ENCODE results near the gene EFCAB12.

DNA sequence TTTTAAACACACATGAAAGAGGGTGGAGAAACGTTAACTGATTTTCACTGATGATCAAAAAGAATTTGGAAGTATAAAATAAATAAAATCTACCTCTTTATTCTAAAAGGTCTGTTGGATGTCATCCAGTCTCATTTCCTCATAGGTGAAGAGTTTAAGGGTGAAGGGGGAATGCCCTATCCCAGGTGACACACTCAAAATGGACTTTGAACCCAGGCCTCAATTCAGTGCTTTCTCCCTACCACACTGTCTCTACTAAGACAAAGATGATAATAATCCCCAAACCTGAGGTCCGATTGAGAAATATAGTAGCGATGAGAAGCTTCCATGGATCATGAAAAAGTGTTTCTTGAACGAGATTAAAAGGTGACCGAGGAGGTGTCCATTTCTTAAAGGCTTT, 5.1 kb upstream of the EFCAB12 start:
- TF ChIP-seq, protein P1, sequence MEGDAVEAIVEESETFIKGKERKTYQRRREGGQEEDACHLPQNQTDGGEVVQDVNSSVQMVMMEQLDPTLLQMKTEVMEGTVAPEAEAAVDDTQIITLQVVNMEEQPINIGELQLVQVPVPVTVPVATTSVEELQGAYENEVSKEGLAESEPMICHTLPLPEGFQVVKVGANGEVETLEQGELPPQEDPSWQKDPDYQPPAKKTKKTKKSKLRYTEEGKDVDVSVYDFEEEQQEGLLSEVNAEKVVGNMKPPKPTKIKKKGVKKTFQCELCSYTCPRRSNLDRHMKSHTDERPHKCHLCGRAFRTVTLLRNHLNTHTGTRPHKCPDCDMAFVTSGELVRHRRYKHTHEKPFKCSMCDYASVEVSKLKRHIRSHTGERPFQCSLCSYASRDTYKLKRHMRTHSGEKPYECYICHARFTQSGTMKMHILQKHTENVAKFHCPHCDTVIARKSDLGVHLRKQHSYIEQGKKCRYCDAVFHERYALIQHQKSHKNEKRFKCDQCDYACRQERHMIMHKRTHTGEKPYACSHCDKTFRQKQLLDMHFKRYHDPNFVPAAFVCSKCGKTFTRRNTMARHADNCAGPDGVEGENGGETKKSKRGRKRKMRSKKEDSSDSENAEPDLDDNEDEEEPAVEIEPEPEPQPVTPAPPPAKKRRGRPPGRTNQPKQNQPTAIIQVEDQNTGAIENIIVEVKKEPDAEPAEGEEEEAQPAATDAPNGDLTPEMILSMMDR (IDR thresholded peaks at IDR 0.05; ENCODE audit: low read depth, low read length), result no peak
- no peak for TF ChIP-seq EZH2phosphoT487 (IDR thresholded peaks at IDR 0.05; ENCODE audit: low read depth)
